ENCODE data around the gene HOXC12. TPM values are rescaled to one million over a fixed set of nuclear protein-coding genes. Genes with fewer than 3 reads are reported as not detected.
A peak's percentile ranks its signal among the peaks of the same experiment; 100 is the strongest.

The HOXC12 gene
- total and polyA plus RNA-seq, 2 donors (not counting 1 experiment from before 2014, with no cell fraction given) = not detected

DNA sequence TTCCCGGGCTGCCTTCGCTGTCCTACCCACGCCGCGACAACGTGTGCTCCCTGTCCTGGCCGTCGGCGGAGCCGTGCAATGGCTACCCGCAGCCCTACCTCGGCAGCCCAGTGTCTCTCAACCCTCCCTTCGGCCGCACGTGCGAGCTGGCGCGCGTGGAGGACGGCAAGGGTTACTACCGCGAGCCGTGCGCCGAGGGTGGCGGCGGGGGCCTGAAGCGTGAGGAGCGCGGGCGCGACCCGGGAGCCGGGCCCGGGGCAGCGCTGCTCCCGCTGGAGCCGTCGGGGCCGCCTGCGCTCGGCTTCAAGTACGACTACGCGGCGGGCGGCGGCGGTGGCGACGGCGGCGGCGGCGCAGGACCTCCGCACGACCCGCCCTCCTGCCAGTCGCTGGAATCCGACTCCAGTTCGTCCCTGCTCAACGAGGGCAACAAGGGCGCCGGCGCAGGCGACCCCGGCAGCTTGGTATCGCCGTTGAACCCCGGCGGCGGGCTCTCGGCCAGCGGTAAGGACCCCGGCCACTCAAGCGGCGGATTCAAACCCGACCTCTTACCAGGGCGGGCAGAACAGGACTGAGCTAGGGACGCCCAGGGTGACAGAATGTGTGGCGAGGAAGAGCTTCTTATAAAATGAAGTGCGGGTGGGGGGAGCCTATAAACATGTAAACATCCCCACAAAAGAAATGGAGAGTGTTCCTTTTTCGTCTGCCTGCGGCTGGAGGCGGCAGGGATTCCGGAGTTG, 503 bp downstream of the HOXC12 start:
- Histone ChIP-seq H2AFZ (ENCODE audit: insufficient read depth, low read depth, low read length, poor library complexity, severe bottlenecking) (no peak overlapping the region), H3K4me3 (ENCODE audit: control extremely low read depth in 1 of 5, extremely low read depth in 1 of 5, insufficient read depth in 1 of 5, low read depth in 2 of 5, low read length in 4 of 5) (no peak overlapping the region), H3K79me2 (ENCODE audit: control insufficient read depth, insufficient read depth, low read length) (no peaks in the 10 kb centered on the region), H3K9me3 (ENCODE audit: control extremely low read depth in 1 of 3, control insufficient read depth in 2 of 3, insufficient read depth in 1 of 3, low read length in 2 of 3) (peaks cover 0 to 87% (median 11%) of the 10 kb centered on the region in 3 donors), H4K20me1 (ENCODE audit: control insufficient read depth, insufficient read depth, low read length, poor library complexity, severe bottlenecking) (no peaks in the 10 kb centered on the region), H3K27ac (ENCODE audit: low read length in 2 of 2) (no peak overlapping the region), H3K27me3 (replicated peaks in 1 of 4; ENCODE audit: control extremely low read depth in 1 of 4, control insufficient read depth in 3 of 4, insufficient read depth in 4 of 4, low read length in 3 of 4) (peaks cover 0 to 99% (median 88%) of the 10 kb centered on the region in 4 experiments), H3K36me3 (replicated peaks in 1 of 2; ENCODE audit: control extremely low read depth in 1 of 2, control insufficient read depth in 1 of 2, extremely low read depth in 1 of 2, insufficient read depth in 2 of 2, low read length in 1 of 2) (no peaks in the 10 kb centered on the region), H3K9ac (ENCODE audit: low read length) (no peak overlapping the region), H3K4me1 (ENCODE audit: control insufficient read depth in 2 of 2, insufficient read depth in 2 of 2, low read length in 2 of 2) (peaks cover 14 to 46% of the 10 kb centered on the region in 2 donors), H3K4me2 (replicated peaks; ENCODE audit: low read depth, low read length, poor library complexity, severe bottlenecking) (no peak overlapping the region)
- H3K4me3 Mint-ChIP-seq = no peak overlapping the region
- POLR2A ChIA-PET = no interaction called here
- DNase-seq (peak; percentile 35), ATAC-seq (ENCODE audit: low read depth) (no peak)
- peaks cover 75% of the 10 kb centered on the region for H3K27me3 Mint-ChIP-seq
- WGBS (ENCODE audit: insufficient coverage) = 10% methylated on average over 77 of the region's 86 CpGs
- no peak overlapping the region for H3K27ac Mint-ChIP-seq
- intact Hi-C loops (cut with micrococcal nuclease) = no loop called here
- peaks cover 17% of the 10 kb centered on the region for H3K4me1 Mint-ChIP-seq
- H3K9me3 Mint-ChIP-seq (ENCODE audit: insufficient read depth) = no peaks in the 10 kb centered on the region
- CTCF ChIA-PET = no interaction called here
- TF ChIP-seq EZH2 (IDR thresholded peaks at IDR 0.05; ENCODE audit: borderline replicate concordance, insufficient read depth, low read depth, low read length, poor library complexity, severe bottlenecking) = no peak
- TF ChIP-seq, protein P1, sequence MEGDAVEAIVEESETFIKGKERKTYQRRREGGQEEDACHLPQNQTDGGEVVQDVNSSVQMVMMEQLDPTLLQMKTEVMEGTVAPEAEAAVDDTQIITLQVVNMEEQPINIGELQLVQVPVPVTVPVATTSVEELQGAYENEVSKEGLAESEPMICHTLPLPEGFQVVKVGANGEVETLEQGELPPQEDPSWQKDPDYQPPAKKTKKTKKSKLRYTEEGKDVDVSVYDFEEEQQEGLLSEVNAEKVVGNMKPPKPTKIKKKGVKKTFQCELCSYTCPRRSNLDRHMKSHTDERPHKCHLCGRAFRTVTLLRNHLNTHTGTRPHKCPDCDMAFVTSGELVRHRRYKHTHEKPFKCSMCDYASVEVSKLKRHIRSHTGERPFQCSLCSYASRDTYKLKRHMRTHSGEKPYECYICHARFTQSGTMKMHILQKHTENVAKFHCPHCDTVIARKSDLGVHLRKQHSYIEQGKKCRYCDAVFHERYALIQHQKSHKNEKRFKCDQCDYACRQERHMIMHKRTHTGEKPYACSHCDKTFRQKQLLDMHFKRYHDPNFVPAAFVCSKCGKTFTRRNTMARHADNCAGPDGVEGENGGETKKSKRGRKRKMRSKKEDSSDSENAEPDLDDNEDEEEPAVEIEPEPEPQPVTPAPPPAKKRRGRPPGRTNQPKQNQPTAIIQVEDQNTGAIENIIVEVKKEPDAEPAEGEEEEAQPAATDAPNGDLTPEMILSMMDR (IDR thresholded peaks at IDR 0.05) = no peak

DNA sequence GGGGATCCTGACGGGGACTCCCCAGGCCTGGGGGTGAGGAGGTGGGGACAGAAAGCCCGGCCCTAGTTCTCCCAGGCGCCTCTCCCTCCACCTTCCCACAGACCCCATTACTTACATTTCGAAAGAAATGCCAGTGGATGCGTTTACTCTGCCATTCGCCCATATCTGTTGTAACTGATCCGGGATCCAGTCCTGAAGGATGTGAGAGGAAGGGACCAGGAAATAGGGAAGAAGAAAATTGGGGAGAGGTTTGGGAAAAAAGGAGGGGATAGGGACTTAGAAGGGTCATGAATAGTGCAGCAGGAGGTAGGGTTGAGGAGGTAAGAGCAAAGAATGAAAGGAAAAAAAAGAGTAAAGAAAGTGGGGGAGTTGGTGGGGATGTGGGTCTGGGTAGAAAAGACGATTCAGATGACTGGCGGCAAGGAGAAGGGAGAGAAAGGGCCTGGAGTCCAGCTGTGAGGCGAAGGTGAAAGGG, 1.1 kb downstream of the HOXC12 start:
- ATAC-seq (ENCODE audit: low read depth) (no peak), DNase-seq (peak; percentile 30)
- TF ChIP-seq, protein P1 (IDR thresholded peaks at IDR 0.05) = no peak
- no peak for TF ChIP-seq EZH2 (IDR thresholded peaks at IDR 0.05; ENCODE audit: borderline replicate concordance, insufficient read depth, low read depth, low read length, poor library complexity, severe bottlenecking)
- H3K27me3 ChIP-seq (replicated peaks in 1 of 4; ENCODE audit: control extremely low read depth in 1 of 4, control insufficient read depth in 3 of 4, insufficient read depth in 4 of 4, low read length in 3 of 4) = peaks cover 0 to 99% (median 88%) of the 10 kb centered on the region in 4 experiments
- peaks cover 0 to 87% (median 11%) of the 10 kb centered on the region in 3 donors for H3K9me3 ChIP-seq (ENCODE audit: control extremely low read depth in 1 of 3, control insufficient read depth in 2 of 3, insufficient read depth in 1 of 3, low read length in 2 of 3)
- H3K4me1 ChIP-seq (ENCODE audit: control insufficient read depth in 2 of 2, insufficient read depth in 2 of 2, low read length in 2 of 2) = peaks cover 16 to 48% of the 10 kb centered on the region in 2 donors
- Mint-ChIP-seq H3K4me1 (peaks cover 19% of the 10 kb centered on the region), H3K27me3 (peaks cover 76% of the 10 kb centered on the region), H3K4me3 (no peak overlapping the region), H3K9me3 (ENCODE audit: insufficient read depth) (no peaks in the 10 kb centered on the region), H3K27ac (peak overlapping the region; percentile 61)
- H3K4me3 ChIP-seq (ENCODE audit: control extremely low read depth in 1 of 5, extremely low read depth in 1 of 5, insufficient read depth in 1 of 5, low read depth in 2 of 5, low read length in 4 of 5) = no peak overlapping the region
- 13% methylated on average over 5 of the region's 10 CpGs for WGBS (ENCODE audit: insufficient coverage)
- no peaks in the 10 kb centered on the region for H3K36me3 ChIP-seq (replicated peaks in 1 of 2; ENCODE audit: control extremely low read depth in 1 of 2, control insufficient read depth in 1 of 2, extremely low read depth in 1 of 2, insufficient read depth in 2 of 2, low read length in 1 of 2)
- ChIA-PET CTCF (no interaction called here), POLR2A (no interaction called here)
- intact Hi-C loops (cut with micrococcal nuclease) = no loop called here
- no peaks in the 10 kb centered on the region for H3K79me2 ChIP-seq (ENCODE audit: control insufficient read depth, insufficient read depth, low read length)
- no peak overlapping the region for H3K4me2 ChIP-seq (replicated peaks; ENCODE audit: low read depth, low read length, poor library complexity, severe bottlenecking)
- no peak overlapping the region for H3K27ac ChIP-seq (ENCODE audit: low read length in 2 of 2)
- H4K20me1 ChIP-seq (ENCODE audit: control insufficient read depth, insufficient read depth, low read length, poor library complexity, severe bottlenecking) = no peaks in the 10 kb centered on the region
- H3K9ac ChIP-seq (ENCODE audit: low read length) = no peak overlapping the region
- H2AFZ ChIP-seq (ENCODE audit: insufficient read depth, low read depth, low read length, poor library complexity, severe bottlenecking) = no peak overlapping the region
